Upper lobe of left lung (tissue), 6 donors: ENCODE results near the gene GIMAP8. TPM values are rescaled to one million over a fixed set of nuclear protein-coding genes. Genes with fewer than 3 reads are reported as not detected.

Experiments used
- ATAC-seq, 2 donors: fragments of 200-7000 bp; cut with Tn5 transposase; one replicate each; pipeline ENCODE4 v1.9.1; 2022; ENCODE audit warnings: mild to moderate bottlenecking in 2 of 2, moderate library complexity in 2 of 2; ENCODE audit not compliant: low FRiP score in 2 of 2
- DNase-seq, 2 donors: peaks; one replicate each; pipeline ENCODE4 v3.0.0-alpha.2; 2019 to 2020
- H3K27ac ChIP-seq, 4 donors: fragments of 200-600 bp; sonication (generic); one replicate each; pipeline ENCODE4 v1.5.1; 2016 to 2019
- H3K27me3 ChIP-seq, 4 donors: fragments of 200-600 bp; sonication (generic); one replicate each; pipeline ENCODE4 v1.5.1; 2017 to 2019
- H3K36me3 ChIP-seq, 4 donors: fragments of 200-600 bp; sonication (generic); one replicate each; pipeline ENCODE4 v1.5.1; 2016 to 2019
- H3K4me1 ChIP-seq, 4 donors: fragments of 200-600 bp; sonication (generic); one replicate each; pipeline ENCODE4 v1.5.1; 2018 to 2019
- H3K4me3 ChIP-seq, 4 donors: fragments of 200-600 bp; sonication (generic); one replicate each; pipeline ENCODE4 v1.5.1; 2017 to 2019; ENCODE audit warnings: mild to moderate bottlenecking in 2 of 4, moderate library complexity in 1 of 4
- H3K9me3 ChIP-seq, 4 donors: fragments of 200-600 bp; sonication (generic); one replicate each; pipeline ENCODE4 v1.5.1; 2018 to 2019
- EP300 ChIP-seq, 4 donors: sonication (generic); formaldehyde crosslinking; IDR thresholded peaks; one replicate each; pipeline ENCODE4 v1.5.1; 2017; ENCODE audit warnings: antibody characterized with exemption in 4 of 4, control low read depth in 2 of 4
- POLR2A ChIP-seq, 4 donors: fragments of 450-650 bp; IDR thresholded peaks; one replicate each; pipeline ENCODE4 v1.5.1; 2016 to 2017; ENCODE audit warnings: antibody characterized with exemption in 4 of 4, mild to moderate bottlenecking in 2 of 4
- POLR2AphosphoS5 ChIP-seq, 2 donors: sonication (generic); formaldehyde crosslinking; IDR thresholded peaks; one replicate each; pipeline ENCODE4 v1.5.1; 2017; ENCODE audit warnings: antibody characterized with exemption in 2 of 2
- WGBS, 2 donors: methylation state at CpG; one replicate each; pipeline ENCODE4 v1.1.5; 2017 to 2018; 5-methylcytosine and 5-hydroxymethylcytosine counted together
- total RNA-seq, 6 donors: library from RNA; depleted of rRNA in 4 of 6; stranded (reverse); fragments of >200 nt in 4 of 6; gene quantifications; one replicate each; pipeline versions ENCODE4 v1.1.0 to v1.2.1, GENCODE V29; 2016 to 2021
- TF ChIP-seq, protein P1 (sequence below), 6 experiments: fragments of 450-650 bp in 4 of 6; fragments of 200-600 bp in 2 of 6; sonication (generic) in 2 of 6; IDR thresholded peaks; one replicate each; pipeline ENCODE4 v1.5.1; 2016 to 2019; ENCODE audit warnings: antibody characterized with exemption in 6 of 6
- donor health status: DM: no; HTN: no; CAD: no; lungs with moderate emphysema.
- donor health status: DM: no; HTN: yes; CAD: no; lungs with severe emphysema.

GIMAP8 gene
- 10 to 100 TPM; 15.6 to 39.6 (median 31.7) TPM for total RNA-seq

DNA sequence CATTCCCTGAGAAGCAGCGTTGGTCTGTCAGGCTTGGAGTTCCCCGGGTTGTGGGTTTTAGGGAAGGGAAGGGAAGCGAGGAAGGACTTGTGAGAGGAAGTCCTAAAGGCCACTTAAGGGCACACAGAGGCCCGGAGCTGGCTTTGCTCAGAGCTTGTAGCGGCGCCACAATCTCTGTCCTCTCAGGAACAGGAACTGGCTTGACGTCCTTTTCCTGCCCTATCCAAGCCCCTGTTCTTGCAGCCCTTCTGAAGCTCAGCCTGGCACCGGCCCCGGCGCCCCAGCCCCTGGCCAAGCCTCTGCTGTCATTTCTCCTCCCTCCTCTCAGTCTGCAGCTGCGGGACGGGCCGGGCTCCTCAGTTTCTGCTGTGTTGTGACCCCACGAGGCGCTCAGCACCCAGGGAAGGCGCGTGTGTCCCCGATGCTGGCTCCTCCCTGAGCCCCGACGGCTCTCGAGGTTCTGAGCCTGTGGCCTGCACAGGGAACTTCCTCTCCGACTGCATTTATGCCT is at the start of gene GIMAP8:
Gene GIMAP8, plus strand, starts transcription at position 140 of the 511 bp plus-strand sequence. CDS start 16,069 bp downstream, outside the sequence.
- no peaks in the 10 kb centered on the region for H3K36me3 ChIP-seq
- H3K27ac ChIP-seq = peak within 1 kb of the TSS; percentile 77 to 90 (median 88)
- peak within 1 kb of the TSS; percentile 51 to 65 (median 57) for H3K4me3 ChIP-seq
- H3K27me3 ChIP-seq = no peaks in the 10 kb centered on the region
- DNase-seq (peak; percentile 84 to 90), ATAC-seq (peak; percentile 80 to 87)
- WGBS, 2 donors = 12 to 30% methylated on average over 18 to 22 of the region's 22 CpGs
- TF ChIP-seq, protein P1, sequence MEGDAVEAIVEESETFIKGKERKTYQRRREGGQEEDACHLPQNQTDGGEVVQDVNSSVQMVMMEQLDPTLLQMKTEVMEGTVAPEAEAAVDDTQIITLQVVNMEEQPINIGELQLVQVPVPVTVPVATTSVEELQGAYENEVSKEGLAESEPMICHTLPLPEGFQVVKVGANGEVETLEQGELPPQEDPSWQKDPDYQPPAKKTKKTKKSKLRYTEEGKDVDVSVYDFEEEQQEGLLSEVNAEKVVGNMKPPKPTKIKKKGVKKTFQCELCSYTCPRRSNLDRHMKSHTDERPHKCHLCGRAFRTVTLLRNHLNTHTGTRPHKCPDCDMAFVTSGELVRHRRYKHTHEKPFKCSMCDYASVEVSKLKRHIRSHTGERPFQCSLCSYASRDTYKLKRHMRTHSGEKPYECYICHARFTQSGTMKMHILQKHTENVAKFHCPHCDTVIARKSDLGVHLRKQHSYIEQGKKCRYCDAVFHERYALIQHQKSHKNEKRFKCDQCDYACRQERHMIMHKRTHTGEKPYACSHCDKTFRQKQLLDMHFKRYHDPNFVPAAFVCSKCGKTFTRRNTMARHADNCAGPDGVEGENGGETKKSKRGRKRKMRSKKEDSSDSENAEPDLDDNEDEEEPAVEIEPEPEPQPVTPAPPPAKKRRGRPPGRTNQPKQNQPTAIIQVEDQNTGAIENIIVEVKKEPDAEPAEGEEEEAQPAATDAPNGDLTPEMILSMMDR (IDR thresholded peaks at IDR 0.05) = no peak
- TF ChIP-seq POLR2A (IDR thresholded peaks at IDR 0.05) = peak in 2 of 4 donors; percentile 40 to 58
- TF ChIP-seq EP300 (IDR thresholded peaks at IDR 0.05) = peak in 2 of 4 donors; percentile 52 to 73
- TF ChIP-seq POLR2AphosphoS5 (IDR thresholded peaks at IDR 0.05) = peak in 1 of 2 donors; percentile 71
- H3K9me3 ChIP-seq = no peaks in the 10 kb centered on the region
- peaks cover 17 to 30% (median 24%) of the 10 kb centered on the region in 4 donors for H3K4me1 ChIP-seq

DNA sequence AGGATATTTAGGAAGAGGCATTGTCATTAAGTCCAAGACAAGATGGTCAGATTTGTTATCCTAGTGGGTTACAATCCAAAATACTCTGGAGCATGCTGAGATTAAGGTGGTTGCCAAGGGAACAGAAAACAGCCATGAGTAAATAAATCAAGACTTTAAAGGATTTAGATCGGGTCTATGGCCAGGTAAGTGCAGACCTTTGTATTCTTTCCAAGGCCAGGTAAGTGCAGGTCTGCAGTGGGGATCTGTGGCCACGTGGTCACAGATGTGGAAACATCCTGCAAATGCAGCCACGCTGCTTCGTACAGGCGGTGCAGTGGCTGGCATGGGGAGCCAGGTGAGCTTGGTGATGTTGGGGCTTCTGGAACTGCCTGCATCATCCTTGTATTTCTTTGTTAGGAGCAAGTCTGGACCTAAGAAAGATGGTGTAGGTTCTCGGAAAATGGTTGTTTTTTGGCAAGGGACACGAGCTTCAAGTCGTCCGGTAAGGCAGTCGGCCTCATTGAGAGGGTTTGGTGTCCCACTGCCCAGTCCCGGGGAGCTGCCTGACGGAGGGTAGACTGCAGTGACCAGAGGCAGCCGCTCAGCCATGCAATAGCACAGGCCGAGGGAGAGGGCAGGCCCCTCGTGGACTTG is 49.5 kb upstream of the GIMAP8 start:
- Histone ChIP-seq H3K4me3 (no peak overlapping the region), H3K36me3 (peaks cover 0 to 23% (median 13%) of the 10 kb centered on the region in 4 donors), H3K4me1 (peaks cover 10 to 15% (median 12%) of the 10 kb centered on the region in 4 donors), H3K9me3 (no peaks in the 10 kb centered on the region), H3K27ac (no peak overlapping the region), H3K27me3 (no peaks in the 10 kb centered on the region)
- DNase-seq = peak in 1 of 2 donors; percentile 18
- WGBS, 2 donors = 85 to 86% methylated on average over 15 of the region's 15 CpGs
- no peak for TF ChIP-seq EP300 (IDR thresholded peaks at IDR 0.05)
- no peak for ATAC-seq

DNA sequence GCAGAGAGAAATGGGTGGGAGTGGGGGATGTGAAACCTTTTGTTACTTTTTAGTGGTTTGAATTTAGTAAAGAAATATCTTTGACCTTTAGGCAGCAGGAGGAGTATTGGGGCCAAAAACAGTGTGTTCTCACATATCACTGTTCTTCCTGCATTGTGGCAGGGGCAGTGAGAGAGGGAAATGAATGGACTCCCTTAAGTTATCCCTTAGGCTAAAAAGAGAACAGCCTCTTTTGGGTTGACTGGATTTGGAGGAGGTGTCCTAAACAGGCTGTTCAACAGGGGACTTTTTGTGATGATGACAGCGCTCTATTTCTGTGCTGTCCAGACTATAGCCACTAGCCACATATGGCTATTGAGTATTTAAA is 49.0 kb upstream of the GIMAP8 start:
- TF ChIP-seq EP300 (IDR thresholded peaks at IDR 0.05) = no peak
- no peak for TF ChIP-seq POLR2A (IDR thresholded peaks at IDR 0.05)
- TF ChIP-seq, protein P1 (IDR thresholded peaks at IDR 0.05) = no peak
- TF ChIP-seq POLR2AphosphoS5 (IDR thresholded peaks at IDR 0.05) = no peak
- no peak overlapping the region for H3K4me3 ChIP-seq
- no peak overlapping the region for H3K27ac ChIP-seq
- ATAC-seq (no peak), DNase-seq (no peak)
- no peaks in the 10 kb centered on the region for H3K27me3 ChIP-seq
- no peaks in the 10 kb centered on the region for H3K9me3 ChIP-seq
- WGBS, 2 donors = 100% methylated on average over 1 of the region's 1 CpG
- H3K36me3 ChIP-seq = peaks cover 0 to 21% (median 11%) of the 10 kb centered on the region in 4 donors
- peaks cover 15 to 20% (median 17%) of the 10 kb centered on the region in 4 donors for H3K4me1 ChIP-seq

DNA sequence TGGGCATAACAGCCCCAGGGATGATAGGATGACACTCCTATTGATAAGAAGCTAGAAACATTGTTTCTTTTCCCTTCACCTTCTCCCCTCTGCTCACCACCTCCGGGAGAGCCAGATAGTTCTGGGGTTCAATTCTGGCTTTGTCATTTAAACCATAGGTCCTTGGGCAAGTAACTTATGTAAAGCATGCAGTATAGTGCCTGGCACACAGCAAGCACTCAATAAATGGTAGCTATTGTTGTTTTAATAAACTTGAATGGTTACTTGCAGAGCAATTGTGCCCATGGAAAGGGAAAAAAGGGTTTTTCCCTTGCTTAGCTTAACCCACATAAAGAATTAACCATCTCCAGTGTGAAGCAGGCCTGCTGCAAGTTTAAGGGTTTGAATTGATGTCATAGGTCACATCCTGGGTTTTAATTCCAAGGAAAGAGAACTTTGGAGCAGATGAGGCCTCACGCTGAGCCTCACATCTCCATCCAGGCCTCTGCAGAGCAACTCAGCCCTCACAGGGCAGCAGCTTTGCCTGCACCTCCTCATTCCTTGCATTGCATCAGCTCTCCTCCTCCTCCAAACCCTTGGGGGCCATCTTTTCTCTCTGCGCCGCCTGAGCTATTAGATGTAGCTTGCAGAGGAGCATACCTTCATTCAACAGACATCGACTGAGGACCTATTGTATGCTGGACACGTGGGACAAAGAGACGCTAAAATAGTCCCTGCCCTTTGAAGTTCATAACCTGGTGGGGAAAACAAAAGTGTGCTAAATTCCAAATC is 48.4 kb upstream of the GIMAP8 start:
- Histone ChIP-seq H3K4me3 (no peak overlapping the region), H3K9me3 (no peaks in the 10 kb centered on the region), H3K27ac (no peak overlapping the region), H3K36me3 (peaks cover 0 to 15% (median 6%) of the 10 kb centered on the region in 4 donors), H3K27me3 (no peaks in the 10 kb centered on the region), H3K4me1 (peaks cover 21 to 26% (median 23%) of the 10 kb centered on the region in 4 donors)
- ATAC-seq (no peak), DNase-seq (no peak)
- TF ChIP-seq POLR2A (IDR thresholded peaks at IDR 0.05) = no peak
- no peak for TF ChIP-seq EP300 (IDR thresholded peaks at IDR 0.05)
- no peak for TF ChIP-seq POLR2AphosphoS5 (IDR thresholded peaks at IDR 0.05)
- TF ChIP-seq, protein P1 (IDR thresholded peaks at IDR 0.05) = no peak
- 81 to 87% methylated on average over 7 of the region's 7 CpGs for WGBS, 2 donors

DNA sequence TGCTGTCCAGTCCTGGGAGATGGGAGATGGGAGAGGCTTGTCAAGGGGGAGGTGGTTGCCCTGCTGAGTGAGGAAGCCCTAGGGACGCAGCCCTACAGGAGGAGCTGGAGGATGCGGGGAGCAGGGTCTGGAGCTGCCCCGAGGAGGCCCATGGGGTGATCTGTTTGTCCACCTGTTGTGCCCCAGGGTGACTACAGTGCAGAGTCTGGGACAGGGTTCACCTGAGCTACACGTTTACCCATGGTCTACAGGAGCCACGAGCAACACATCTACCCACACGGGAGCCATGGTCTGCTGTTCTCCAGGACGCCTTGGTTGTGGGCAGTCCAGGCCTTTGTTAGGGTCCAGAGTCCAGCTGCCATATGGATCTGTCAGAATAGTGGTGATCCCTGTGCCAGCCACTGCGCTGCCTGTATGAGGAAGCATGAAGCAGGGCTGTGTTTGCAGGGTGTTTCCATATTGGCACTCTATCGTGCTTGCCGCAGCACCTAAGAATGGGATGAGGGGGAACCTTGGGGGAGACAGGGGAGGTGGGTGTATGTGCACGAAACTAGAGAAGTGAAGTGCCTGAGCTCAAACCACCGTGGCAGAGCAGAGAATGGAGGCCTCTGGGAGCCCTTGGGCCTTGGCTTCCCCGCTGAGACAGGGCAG is 47.6 kb upstream of the GIMAP8 start:
- no peak for ATAC-seq
- DNase-seq = no peak
- Histone ChIP-seq H3K4me3 (no peak overlapping the region), H3K4me1 (peaks cover 23 to 27% (median 26%) of the 10 kb centered on the region in 4 donors), H3K27me3 (no peaks in the 10 kb centered on the region), H3K27ac (no peak overlapping the region), H3K9me3 (no peaks in the 10 kb centered on the region), H3K36me3 (peaks cover 0 to 10% (median 5%) of the 10 kb centered on the region in 4 donors)
- TF ChIP-seq POLR2AphosphoS5 (IDR thresholded peaks at IDR 0.05) (no peak), POLR2A (IDR thresholded peaks at IDR 0.05) (no peak), EP300 (IDR thresholded peaks at IDR 0.05) (no peak)
- TF ChIP-seq, protein P1 (IDR thresholded peaks at IDR 0.05) = no peak
- 89 to 93% methylated on average over 7 to 13 of the region's 13 CpGs for WGBS, 2 donors
